Activated T-cell treated with anti-CD3 and anti-CD28 coated beads, Interleukin-2, amount 50 U/mL, for 4 hours (primary cell): Measurements from ENCODE around the gene DCXR. TPM values are rescaled to one million over a fixed set of nuclear protein-coding genes. Genes with fewer than 3 reads are reported as not detected.

Experiments
- ATAC-seq, 2 donors: fragments of 200-7000 bp; cut with Tn5 transposase; one replicate each; pipeline ENCODE4 v1.10.0; 2021
- DNase-seq: peaks from one replicate; pipeline ENCODE4 v3.0.0-alpha.2; 2020
- H3K27me3 Mint-ChIP-seq: one replicate; pipeline ENCODE4 v1.8.0; 2021; ENCODE audit warnings: low read depth, mixed read lengths
- H3K36me3 Mint-ChIP-seq: one replicate; pipeline ENCODE4 v1.8.0; 2022; ENCODE audit warnings: mixed read lengths; ENCODE audit not compliant: insufficient read depth
- H3K4me1 Mint-ChIP-seq: one replicate; pipeline ENCODE4 v1.8.0; 2021; ENCODE audit warnings: low read depth, mixed read lengths
- H3K4me3 Mint-ChIP-seq: one replicate; pipeline ENCODE4 v1.8.0; 2021; ENCODE audit warnings: mild to moderate bottlenecking, moderate library complexity, mixed read lengths
- H3K9me3 Mint-ChIP-seq: one replicate; pipeline ENCODE4 v1.8.0; 2021; ENCODE audit warnings: mixed read lengths
- total RNA-seq, 3 donors: library from RNA; stranded (reverse); gene quantifications; one replicate each; pipeline ENCODE4 v1.2.1, GENCODE V29; 2021

The DCXR gene
- total RNA-seq, 3 donors from 2014 or later = 74.2 to 88.6 (median 76.9) TPM

- no peak overlapping the region for H3K4me3 Mint-ChIP-seq
- DNase-seq (no peak), ATAC-seq (no peak)
- peaks cover 13% of the 10 kb centered on the region for H3K4me1 Mint-ChIP-seq
- H3K36me3 Mint-ChIP-seq = peaks cover 7% of the 10 kb centered on the region
- H3K27me3 Mint-ChIP-seq = no peaks in the 10 kb centered on the region
- H3K9me3 Mint-ChIP-seq = no peaks in the 10 kb centered on the region
These were observed 24.8 kb upstream of the DCXR start for GRCh38 chr17:82062076-82062983.

DNA sequence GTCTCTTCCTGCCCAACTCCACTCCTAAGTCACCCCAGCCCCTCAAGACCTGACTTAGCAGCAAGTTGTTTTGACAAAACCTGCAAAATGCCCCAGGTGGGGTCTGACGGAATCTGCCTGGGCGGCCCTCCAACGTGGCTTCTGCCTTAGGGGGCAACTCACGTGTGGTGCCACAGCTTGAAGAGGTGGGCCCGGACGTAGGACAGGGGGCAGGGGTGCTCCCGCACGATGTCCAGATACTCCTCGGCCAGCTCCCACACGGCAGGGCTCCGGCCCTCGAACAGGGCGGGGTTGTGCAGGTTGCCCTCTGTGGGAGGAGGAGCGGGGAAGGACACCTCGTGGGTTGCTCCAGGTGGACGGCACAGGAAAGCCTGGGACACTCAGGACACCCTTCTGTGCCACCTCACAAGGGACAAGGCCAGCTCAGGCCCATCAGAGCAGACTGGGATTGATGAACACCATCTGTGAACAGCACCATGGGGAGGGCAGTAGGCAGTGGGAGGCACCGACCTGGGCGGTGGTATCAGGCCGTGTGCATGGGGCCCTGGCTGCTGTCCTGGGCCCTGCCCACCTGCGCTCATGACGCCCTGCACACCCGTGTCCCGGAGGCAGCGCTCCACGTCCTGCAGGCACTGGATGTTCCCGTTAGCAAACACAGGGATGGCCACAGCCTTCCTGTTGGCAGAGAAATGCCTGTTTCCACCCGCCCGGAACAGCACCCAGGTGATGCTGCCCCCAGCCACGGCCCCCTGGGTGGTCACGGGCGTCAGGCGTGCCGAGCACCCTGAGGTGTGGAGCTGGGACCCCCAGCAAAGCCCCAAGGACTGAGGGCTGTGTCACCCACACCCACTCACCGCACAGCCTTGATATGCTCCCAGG is 23.8 kb upstream of the DCXR start:
- H3K4me1 Mint-ChIP-seq = peaks cover 10% of the 10 kb centered on the region
- DNase-seq = no peak
- no peak for ATAC-seq
- no peaks in the 10 kb centered on the region for H3K9me3 Mint-ChIP-seq
- peaks cover 7% of the 10 kb centered on the region for H3K36me3 Mint-ChIP-seq
- H3K4me3 Mint-ChIP-seq = no peak overlapping the region
- no peaks in the 10 kb centered on the region for H3K27me3 Mint-ChIP-seq

DNA sequence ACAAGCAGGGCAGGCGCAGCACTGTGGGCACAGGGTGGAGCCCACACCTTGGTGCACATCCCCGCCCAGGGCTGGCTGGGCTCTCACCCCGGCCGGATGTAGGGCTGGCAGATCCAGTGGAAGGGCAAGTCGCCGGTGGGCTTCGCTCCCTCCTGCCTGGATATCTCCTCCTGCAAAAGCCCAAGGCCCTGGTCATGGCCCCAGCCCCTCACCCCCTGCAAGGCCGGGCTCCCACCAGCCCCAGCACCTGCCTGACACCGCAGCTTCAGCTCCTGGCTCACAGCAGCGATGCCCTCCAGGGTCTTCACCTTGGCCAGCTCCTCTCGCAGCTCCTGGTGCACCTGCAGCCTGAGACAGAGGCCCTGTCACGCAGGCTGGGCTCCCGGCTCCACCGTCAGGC is 23.1 kb upstream of the DCXR start:
- ATAC-seq (no peak), DNase-seq (no peak)
- no peak overlapping the region for H3K4me3 Mint-ChIP-seq
- peaks cover 7% of the 10 kb centered on the region for H3K4me1 Mint-ChIP-seq
- H3K36me3 Mint-ChIP-seq = peaks cover 7% of the 10 kb centered on the region
- no peaks in the 10 kb centered on the region for H3K9me3 Mint-ChIP-seq
- no peaks in the 10 kb centered on the region for H3K27me3 Mint-ChIP-seq

GRCh38 chr17:82060001-82060380 is 22.5 kb upstream of the DCXR start:
- no peak for DNase-seq
- no peak for ATAC-seq
- Mint-ChIP-seq H3K4me1 (peaks cover 7% of the 10 kb centered on the region), H3K9me3 (no peaks in the 10 kb centered on the region), H3K4me3 (no peak overlapping the region), H3K36me3 (peaks cover 7% of the 10 kb centered on the region), H3K27me3 (no peaks in the 10 kb centered on the region)

DNA sequence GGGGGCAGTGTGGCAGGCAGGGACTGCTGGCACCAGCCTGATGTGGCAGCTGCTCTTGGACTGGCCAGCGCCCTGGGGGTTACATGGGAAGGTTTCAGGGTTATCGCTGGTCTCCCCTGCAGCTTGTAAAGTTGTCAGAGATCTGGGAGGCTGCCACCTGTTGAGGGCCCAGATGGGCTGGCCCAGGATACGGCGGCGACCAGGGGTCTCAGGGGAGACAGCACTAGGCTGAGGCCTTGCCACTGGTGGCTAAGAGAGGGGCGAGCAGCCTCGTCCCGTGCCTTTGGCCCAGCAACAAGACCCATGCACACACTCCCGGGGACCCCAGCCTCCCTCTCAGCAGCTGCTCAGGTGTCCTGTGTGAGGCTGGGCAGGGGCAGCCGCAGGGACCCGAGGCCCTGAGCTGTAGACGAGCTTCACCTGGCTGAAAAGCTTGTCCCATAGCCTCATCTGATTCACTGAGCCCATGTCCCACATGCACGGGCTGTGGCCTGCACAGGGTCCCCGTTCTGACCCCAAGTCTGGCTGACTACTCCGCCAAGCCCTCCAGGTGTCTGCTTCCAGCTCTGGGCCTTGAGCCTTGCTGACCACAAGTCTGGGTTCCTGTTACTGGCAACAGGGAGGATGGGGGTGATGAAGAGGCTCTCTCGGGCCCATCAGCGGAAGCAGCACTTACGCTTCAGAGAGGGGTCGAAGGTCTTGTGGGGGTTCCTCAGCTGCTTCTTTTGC is 21.9 kb upstream of the DCXR start:
- H3K9me3 Mint-ChIP-seq = no peaks in the 10 kb centered on the region
- no peaks in the 10 kb centered on the region for H3K27me3 Mint-ChIP-seq
- ATAC-seq = no peak
- peaks cover 7% of the 10 kb centered on the region for H3K36me3 Mint-ChIP-seq
- peaks cover 5% of the 10 kb centered on the region for H3K4me1 Mint-ChIP-seq
- DNase-seq = no peak
- no peak overlapping the region for H3K4me3 Mint-ChIP-seq

GRCh38 chr17:82058855-82059249 is 21.4 kb upstream of the DCXR start:
- H3K36me3 Mint-ChIP-seq = peaks cover 7% of the 10 kb centered on the region
- H3K27me3 Mint-ChIP-seq = no peaks in the 10 kb centered on the region
- H3K4me3 Mint-ChIP-seq = no peak overlapping the region
- no peak for DNase-seq
- ATAC-seq = no peak
- H3K9me3 Mint-ChIP-seq = no peaks in the 10 kb centered on the region
- no peaks in the 10 kb centered on the region for H3K4me1 Mint-ChIP-seq

GRCh38 chr17:82058230-82058854 is 20.8 kb upstream of the DCXR start:
- peaks cover 7% of the 10 kb centered on the region for H3K36me3 Mint-ChIP-seq
- H3K4me3 Mint-ChIP-seq = no peak overlapping the region
- ATAC-seq (no peak), DNase-seq (no peak)
- peaks cover 2% of the 10 kb centered on the region for H3K4me1 Mint-ChIP-seq
- H3K9me3 Mint-ChIP-seq = no peaks in the 10 kb centered on the region
- H3K27me3 Mint-ChIP-seq = no peaks in the 10 kb centered on the region

DNA sequence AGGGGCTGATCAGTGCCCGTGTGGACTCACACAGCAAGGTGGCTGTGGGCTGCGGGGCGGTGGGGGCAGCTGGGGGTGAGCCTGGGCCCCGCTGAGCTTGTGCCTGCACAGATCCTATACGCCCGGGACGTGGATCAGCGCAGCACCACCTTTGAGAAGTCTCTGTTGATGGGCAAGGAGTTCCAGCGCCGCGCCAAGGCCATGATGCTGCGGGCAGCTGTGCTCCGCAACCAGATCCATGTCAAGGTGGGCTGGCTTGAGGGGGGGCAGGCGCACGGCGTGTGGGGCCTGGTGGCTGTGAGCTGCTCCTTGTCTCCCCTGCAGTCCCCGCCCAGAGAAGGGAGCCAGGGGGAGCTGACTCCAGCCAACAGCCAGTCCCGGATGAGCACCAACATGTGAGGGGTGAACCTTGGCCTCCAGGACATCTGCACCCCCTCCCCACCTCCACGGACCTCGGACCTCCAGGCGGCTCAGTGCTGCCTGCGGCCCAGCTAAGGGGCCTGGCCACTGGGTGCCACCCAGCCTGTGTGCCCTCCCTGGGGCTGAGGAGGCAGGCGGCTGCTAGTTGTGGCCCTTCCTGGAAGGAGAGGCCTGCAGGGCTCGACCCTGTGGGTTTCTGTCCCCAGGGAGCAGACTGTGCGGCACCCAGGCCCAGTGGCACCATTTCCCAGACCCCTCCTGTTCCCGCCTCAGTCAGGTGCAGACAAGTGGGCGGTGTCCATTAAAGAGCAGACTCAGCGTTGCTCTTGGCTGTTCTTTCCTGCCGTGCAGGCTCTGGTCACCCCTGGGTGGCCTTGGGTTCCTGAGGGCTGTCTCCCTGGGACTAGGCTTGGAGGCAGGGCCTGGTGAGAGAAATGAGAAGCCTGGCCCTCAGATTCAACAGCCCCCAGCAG is 19.5 kb upstream of the DCXR start:
- no peaks in the 10 kb centered on the region for H3K9me3 Mint-ChIP-seq
- no peak for DNase-seq
- ATAC-seq = no peak
- H3K36me3 Mint-ChIP-seq = peaks cover 7% of the 10 kb centered on the region
- H3K4me1 Mint-ChIP-seq = peaks cover 2% of the 10 kb centered on the region
- H3K4me3 Mint-ChIP-seq = no peak overlapping the region
- no peaks in the 10 kb centered on the region for H3K27me3 Mint-ChIP-seq

DNA sequence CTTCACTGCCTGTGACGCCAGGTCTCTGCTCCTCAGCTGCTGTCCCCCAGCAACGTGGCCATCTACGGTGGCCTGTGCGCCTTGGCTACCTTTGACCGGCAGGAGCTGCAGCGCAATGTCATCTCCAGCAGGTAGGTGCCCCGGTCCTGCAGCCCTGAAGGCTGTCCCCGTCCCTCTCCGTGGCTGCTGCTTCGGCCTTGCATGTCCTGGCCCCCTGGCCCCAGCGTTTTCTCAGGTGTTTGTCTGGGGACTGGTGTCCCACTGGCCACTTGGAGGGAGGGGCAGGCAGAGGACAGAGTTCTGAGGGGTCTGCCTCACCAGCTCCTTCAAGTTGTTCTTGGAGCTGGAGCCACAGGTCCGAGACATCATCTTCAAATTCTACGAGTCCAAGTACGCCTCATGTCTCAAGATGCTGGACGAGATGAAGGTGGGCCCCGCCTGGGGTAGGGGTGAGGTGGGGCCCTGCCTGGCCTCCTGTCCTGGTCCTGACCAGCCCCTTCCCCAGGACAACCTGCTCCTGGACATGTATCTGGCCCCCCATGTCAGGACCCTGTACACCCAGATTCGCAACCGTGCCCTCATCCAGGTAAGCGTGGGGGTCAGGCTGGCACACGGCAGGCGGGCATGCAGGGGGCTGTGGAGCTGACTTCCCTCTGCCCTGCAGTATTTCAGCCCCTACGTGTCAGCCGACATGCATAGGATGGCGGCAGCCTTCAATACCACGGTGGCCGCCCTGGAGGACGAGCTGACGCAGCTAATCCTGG is 18.6 kb upstream of the DCXR start:
- no peaks in the 10 kb centered on the region for H3K27me3 Mint-ChIP-seq
- no peak for DNase-seq
- no peak overlapping the region for H3K4me3 Mint-ChIP-seq
- no peak for ATAC-seq
- peaks cover 2% of the 10 kb centered on the region for H3K4me1 Mint-ChIP-seq
- H3K36me3 Mint-ChIP-seq = peaks cover 7% of the 10 kb centered on the region
- no peaks in the 10 kb centered on the region for H3K9me3 Mint-ChIP-seq

DNA sequence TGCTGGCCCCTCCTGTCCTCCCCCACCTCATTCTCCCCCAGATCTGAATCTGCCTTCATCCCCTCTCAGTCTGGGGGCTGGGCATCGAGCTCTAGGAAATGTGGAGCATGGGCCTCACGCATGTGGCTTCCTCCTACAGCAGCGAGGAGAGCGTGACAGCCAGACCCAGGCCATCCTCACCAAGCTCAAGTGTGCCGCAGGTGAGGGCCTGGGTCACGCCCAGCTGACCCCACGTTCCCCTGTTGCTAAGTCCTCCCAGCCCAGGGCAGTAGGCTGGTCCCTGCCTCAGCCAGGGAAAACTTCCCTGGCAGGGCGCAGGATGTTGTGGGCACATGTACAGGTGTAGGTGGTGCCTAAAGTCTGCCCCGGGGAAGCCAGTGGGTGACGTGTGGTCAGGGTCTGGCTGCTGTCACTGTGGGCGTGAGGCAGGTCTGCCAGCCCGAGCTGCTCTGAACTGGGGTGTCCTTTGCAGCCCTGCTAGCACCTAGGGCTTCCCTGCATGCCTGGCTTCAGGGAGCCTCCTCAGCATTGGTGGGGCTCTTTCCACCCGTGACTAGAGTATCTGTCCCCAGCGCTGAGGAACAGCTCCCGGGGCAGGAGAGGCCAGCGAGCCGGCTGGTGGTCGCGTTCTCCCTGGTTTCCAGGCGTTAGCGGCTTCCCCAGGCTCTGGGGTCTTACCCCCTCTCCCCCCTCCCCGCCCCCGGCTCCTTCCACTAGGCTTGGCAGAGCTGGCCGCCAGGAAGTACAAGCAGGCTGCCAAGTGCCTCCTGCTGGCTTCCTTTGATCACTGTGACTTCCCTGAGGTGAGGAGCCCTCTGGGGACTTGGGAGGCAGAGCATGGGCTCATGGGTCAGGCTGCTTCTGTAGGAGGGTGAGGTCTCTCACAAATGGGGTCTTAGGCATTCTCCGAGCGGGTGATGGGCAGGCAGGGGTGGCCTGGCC is 17.8 kb upstream of the DCXR start:
- Mint-ChIP-seq H3K9me3 (no peaks in the 10 kb centered on the region), H3K4me3 (no peak overlapping the region), H3K4me1 (peaks cover 8% of the 10 kb centered on the region), H3K27me3 (no peaks in the 10 kb centered on the region), H3K36me3 (peaks cover 7% of the 10 kb centered on the region)
- DNase-seq = no peak
- no peak for ATAC-seq

DNA sequence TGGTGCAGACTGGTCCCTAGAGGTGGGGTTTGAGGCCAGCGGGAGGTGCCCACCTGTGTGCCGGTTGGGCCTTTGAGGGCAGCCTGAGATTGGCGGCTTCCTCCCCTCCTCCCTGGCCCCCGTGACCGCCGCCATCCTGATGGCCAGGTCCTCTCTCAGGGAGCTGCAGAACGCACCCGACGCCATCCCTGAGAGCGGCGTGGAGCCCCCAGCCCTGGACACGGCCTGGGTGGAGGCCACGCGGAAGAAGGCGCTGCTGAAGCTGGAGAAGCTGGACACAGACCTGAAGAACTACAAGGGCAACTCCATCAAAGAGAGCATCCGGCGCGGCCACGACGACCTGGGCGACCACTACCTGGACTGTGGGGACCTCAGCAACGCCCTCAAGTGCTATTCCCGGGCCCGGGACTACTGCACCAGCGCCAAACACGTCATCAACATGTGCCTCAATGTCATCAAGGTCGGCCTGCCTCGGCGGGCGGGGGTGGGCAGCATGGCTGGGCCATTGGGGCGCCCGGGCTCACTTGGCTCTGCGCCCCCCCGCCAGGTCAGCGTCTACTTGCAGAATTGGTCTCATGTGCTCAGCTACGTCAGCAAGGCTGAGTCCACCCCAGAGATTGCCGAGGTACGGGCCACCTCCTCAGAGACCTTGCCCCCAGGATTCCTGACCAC is 17.0 kb upstream of the DCXR start:
- DNase-seq (no peak), ATAC-seq (no peak)
- H3K9me3 Mint-ChIP-seq = no peaks in the 10 kb centered on the region
- H3K4me3 Mint-ChIP-seq = peak overlapping the region; percentile 58
- peaks cover 12% of the 10 kb centered on the region for H3K4me1 Mint-ChIP-seq
- peaks cover 4% of the 10 kb centered on the region for H3K36me3 Mint-ChIP-seq
- no peaks in the 10 kb centered on the region for H3K27me3 Mint-ChIP-seq
